Stimulated activated CD8-positive, alpha-beta memory T cell treated with anti-CD3 and anti-CD28 coated beads, Interleukin-15, amount 100 ng/mL, for 24 hours (primary cell): Measurements from ENCODE around the gene PXDN.
A peak's percentile ranks its signal among the peaks of the same experiment; 100 is the strongest.

Experiments used
- DNase-seq: peaks from one replicate; pipeline ENCODE4 v3.0.0-alpha.2; 2020; ENCODE audit warnings: low read depth

The PXDN gene

GRCh38 chr2:1752751-1753150, 8.4 kb upstream of the PXDN start:
- DNase-seq, result no peak

- DNase-seq, result no peak
Measured at GRCh38 chr2:1751767-1752725, 7.7 kb upstream of the PXDN start.

DNA sequence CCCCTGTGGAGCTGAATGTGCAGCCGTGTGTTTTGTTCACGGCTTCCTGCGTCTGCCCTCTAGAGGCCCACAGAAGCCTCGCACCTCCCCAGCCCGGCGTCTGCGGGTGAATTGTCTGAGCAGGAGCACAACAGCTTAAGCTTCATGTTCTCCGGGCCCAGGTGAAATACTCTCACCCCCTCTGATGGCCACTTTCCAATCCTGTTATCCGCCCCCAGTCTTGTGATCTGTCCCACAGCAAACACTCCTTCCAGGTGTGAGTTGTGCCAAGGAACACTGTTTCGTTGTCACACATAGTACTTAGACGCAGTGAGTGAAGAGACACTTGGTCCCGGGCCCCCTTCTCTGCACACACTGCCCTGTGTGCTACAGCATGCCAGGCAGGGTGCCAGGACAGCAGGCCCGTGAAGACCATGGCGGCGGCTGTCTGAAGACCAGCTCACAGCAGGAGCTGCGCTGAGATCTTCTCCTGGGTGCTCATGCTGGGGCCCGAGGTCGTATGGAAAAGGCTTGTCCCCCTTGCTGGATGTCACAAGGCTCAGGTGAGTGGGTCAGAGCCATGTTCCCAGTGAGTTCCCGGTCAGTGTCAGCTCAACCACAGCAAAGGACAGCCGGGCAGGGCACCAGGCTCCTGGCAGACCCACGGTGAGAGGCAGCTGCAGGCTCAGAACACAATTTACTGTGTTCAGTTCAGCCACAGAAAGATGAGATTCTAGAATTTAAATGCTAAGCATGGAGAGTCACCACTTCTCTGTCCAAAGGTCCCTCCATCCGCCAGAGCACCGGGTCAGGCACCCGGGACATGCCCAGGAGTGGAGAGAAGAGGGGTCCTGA, 6.8 kb upstream of the PXDN start:
- peak; percentile 8 for DNase-seq

GRCh38 chr2:1750270-1750932, 6.1 kb upstream of the PXDN start:
- DNase-seq, result no peak

- DNase-seq, result no peak
Measured at GRCh38 chr2:1749489-1750119, 5.3 kb upstream of the PXDN start.

DNA sequence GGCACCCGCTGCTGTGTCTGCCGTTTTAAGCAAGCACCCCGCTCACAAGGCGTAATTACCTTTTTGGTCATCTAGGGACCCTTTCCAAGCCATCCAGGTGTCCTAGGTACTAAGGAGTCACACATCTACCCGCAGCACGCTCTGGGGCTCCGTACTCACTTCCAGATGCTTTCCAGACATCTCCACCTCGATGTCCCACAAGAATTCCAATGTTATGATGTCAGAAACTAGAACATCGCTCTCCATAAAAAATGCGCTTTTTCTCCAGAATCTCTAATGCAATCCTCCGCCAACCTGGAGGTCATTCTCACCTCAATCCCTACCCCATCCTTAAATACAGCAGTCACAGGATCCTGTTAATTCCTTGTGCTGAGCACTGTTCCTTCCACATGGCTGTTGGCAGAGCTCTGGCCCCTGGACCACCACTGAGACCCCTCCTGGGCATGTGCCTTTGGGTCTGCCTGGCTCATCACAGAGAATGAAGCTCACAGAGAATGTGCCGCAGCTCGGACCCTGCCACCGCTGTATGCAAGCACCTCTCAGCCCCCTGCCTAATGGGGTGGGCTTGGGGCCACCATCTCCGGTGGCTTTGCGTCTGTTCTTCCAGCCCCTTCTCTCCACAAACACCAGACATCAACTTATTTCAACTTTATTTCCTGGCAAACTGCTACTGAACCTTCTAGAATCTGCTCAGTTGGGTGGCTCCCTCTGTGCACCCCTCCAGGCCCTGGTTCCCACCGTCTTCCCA, 4.6 kb upstream of the PXDN start:
- no peak for DNase-seq

GRCh38 chr2:1748176-1748740, 3.9 kb upstream of the PXDN start:
- DNase-seq, result no peak

- no peak for DNase-seq
Measured at GRCh38 chr2:1747065-1747941, 3.0 kb upstream of the PXDN start.

DNA sequence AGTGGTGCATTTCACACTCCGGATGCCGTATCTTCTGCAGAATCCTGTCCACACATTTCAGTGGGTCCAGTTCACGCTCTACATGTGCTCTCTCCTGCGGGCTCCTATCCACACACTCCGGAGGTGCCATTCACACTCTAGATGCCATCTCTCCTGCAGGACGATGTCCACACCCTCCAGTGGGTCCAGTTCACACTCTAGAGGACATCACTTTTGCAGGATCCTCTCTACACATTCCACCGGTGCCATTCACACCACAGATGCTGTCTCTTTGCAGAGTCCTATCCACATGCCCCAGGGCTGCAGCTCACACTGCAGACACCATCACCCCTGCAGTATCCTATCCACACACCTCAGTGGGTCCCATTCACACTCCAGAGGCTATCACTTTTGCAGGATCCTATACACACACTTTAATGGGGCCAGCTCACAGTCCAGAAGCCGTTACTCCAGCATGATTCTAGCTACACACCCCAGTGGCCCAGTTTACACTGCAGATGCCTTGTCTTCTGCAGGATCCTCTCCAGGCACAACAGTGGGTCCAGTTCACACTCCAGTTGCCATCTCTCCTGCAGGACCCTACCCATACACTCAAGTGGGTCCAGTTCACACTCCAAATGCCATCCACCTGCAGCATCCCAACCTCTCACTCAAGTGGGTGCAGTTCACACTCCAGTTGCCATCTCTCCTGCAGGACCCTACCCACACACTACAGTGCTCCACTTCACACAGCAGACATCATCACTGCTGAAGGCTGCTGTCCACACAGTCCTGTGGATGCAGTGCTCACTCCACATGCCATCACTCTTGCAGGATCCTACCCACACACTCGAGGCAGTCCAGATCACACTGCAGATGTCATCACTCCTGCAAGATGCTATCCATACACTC, 2.1 kb upstream of the PXDN start:
- no peak for DNase-seq

DNA sequence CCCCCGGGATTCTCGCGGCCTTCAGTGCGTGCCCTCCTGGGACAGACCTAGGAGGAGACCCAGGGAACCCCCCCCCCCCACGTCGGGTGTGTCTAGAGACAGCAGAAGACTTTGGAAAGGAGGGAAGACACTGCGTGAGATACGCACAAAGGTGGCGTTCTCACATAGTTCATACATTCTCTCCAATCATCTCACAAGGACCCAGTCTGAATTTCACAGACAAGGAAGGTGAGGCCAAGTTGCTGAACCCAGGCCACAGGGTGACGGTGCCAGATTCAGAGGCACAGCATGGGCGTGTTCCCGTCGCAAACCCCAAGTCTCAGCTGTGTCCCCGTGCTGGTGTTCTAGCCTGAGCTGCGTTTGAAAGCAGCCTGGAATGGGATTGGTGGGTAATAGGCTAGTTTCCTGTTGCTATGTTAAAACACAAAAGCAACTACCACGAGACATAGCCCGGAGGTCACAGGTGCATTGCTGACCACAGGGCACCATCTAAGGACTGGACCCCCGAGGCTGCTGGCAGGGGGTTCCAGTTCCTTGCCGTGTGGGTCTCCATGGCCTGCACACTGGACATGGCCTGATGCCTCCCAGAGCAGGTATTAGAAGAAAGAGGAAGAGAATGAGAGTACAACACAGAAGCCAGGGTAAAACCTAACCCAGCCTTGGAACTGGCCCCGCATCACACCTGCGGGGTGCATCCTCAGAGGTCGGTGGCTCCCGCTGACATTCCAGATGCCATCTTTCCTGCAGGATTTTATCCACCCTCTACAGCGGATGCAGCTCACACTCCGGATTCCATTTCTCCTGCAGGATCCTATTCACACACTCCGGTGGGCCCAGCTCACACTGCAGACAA, 1.1 kb upstream of the PXDN start:
- no peak for DNase-seq

- DNase-seq, result no peak
Measured at GRCh38 chr2:1744151-1744445, 217 bp downstream of the PXDN start.

DNA sequence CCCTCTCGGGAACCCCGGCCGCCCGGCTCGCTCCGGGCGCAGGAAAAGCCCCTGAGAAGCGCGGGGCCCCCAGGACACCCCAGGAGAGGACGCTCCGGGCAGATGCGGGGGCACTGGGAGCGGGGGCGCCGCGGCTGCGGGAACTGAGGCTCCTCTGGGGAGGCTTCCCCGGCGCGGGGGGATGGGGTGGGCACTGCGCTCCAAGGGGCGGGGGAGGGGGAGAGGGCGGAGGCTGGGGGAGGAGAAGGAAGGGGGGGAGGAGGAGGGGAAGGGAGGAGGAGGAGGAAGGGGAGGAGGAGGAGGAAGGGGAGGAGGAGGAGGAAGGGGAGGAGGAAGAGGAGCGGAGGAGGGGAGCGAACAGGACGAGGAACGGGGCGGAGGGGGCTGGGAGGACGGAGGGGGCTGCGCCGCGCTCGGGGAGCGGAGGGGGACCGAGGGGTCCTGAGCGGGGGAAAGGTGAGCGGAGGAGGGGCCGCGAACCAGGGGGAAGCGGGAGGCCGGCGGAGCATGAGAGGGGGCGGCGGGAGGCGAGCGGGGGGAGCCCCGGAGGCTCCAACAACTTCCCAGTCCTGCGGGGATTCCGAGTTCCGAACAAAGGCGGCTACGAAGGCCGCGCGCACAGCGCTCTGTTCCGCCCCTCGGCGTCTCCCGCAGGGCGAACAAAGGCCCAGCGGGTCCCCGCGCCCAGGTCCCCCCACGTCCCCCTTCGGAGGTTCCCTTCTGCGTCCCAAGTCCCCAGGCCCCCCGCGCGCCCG, 742 bp downstream of the PXDN start:
- no peak for DNase-seq

- no peak for DNase-seq
Measured at GRCh38 chr2:1742681-1743395, 1.5 kb downstream of the PXDN start.

- no peak for DNase-seq
Measured at GRCh38 chr2:1742301-1742680, 2.0 kb downstream of the PXDN start.

DNA sequence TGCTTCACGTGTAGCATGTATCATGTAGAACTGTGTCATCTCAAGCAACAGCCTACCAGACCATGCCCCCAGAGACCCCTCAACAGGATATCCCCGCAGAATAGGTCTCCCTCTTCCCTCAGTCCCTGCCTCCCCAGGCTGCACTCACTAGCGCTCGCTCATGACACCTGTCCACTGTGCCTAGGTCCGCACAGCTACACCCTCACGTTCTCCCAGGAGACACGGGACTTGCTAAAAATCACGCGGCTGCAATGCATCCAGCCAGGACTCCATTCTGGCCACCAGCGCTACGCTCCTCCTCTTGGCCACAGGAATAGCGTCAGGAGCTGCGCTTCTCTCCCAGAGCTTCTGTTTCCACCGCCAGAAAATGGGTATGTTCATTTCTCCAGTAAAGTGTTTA, 2.5 kb downstream of the PXDN start:
- no peak for DNase-seq

DNA sequence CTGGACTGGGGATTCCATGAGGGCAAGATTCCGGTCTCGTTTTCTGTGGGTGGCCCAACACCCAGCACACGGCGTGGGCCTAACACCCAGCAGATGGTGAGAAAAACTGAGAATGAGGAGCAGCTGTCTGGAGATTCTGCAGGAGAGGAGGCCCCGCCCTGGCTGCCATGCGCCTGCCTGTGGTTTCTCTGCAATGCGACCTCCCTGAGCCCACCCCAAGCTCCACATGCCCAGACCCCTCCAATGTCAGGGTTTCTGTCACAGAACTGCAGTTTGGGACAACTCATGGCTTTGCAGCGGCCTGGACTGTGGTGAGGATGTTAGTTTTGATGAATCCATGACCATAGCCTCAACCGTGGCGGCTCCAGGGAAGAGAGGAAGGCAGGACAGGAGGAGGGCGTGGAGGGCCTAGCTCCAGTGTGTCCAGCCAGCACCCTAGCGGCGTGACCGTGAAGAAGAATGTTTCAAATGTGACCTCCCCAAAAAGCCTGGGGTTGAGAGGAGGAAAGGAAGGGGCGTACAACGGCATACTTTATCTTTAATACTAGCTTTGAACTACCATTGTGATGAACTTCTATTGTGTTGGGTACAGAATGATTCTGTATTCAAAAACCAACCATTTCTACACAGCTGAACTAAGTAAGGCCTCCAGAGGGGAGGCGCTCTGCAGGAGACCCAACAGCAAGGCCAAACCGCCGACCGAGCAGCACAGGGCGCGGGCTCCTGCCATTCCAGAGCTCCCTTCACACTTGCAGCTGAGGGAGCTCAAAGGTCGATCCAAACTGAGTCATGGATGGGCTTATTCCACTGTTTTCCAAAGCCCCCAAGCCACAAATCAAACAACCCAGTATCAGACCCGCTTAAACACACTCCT, 3.4 kb downstream of the PXDN start:
- DNase-seq, result no peak
